ENCODE results near the gene NOS3. TPM values are rescaled to one million over a fixed set of nuclear protein-coding genes. Genes with fewer than 3 reads are reported as not detected.
"Not testable (repeated sequence)": the region's sequence is repeated elsewhere in the genome, so short reads cannot be mapped to it uniquely, and the experiment has no call there.

Gene NOS3
- total RNA-seq, 1 experiment from 2014 or later = 0.30 TPM

GRCh38 chr7:151010037-151010306 lies 19.2 kb downstream of the NOS3 start:
- peaks cover 24% of the 10 kb centered on the region for H3K4me1 Mint-ChIP-seq (ENCODE audit: insufficient read depth, unreplicated experiment)
- no peaks in the 10 kb centered on the region for H3K36me3 Mint-ChIP-seq (ENCODE audit: insufficient read depth, unreplicated experiment)
- no peak overlapping the region for H3K4me3 Mint-ChIP-seq (ENCODE audit: unreplicated experiment)
- no peaks in the 10 kb centered on the region for H3K9me3 Mint-ChIP-seq (ENCODE audit: unreplicated experiment)
- no TSS peak for BruUV-seq (replicated peaks)
- intact Hi-C loops (cut with micrococcal nuclease) = no loop called here
- ChIA-PET POLR2A (no interaction called here), CTCF (interaction anchor here (0.5 to 2.1 kb wide), 5 partner anchors 9 to 101 kb away, joined by 3 to 13 read pairs (median 3); no protein-coding TSS in a partner anchor)
- peaks cover under 1% of the 10 kb centered on the region for H3K27me3 Mint-ChIP-seq (ENCODE audit: insufficient read depth, unreplicated experiment)
- no peak for DNase-seq (ENCODE audit: unreplicated experiment)
- H3K27ac Mint-ChIP-seq (ENCODE audit: low read depth, unreplicated experiment) = no peak overlapping the region
- TF ChIP-seq CTCF (IDR thresholded peaks at IDR 0.05; ENCODE audit: unreplicated experiment) = no peak

- DNase-seq (ENCODE audit: unreplicated experiment) = no peak
- intact Hi-C loops (cut with micrococcal nuclease) = no loop called here
- Mint-ChIP-seq H3K27me3 (ENCODE audit: insufficient read depth, unreplicated experiment) (no peaks in the 10 kb centered on the region), H3K36me3 (ENCODE audit: insufficient read depth, unreplicated experiment) (no peaks in the 10 kb centered on the region), H3K4me1 (ENCODE audit: insufficient read depth, unreplicated experiment) (peaks cover 30% of the 10 kb centered on the region), H3K9me3 (ENCODE audit: unreplicated experiment) (no peaks in the 10 kb centered on the region), H3K27ac (ENCODE audit: low read depth, unreplicated experiment) (peak overlapping the region; percentile 39), H3K4me3 (ENCODE audit: unreplicated experiment) (no peak overlapping the region)
- no TSS peak for BruUV-seq (replicated peaks)
- TF ChIP-seq CTCF (IDR thresholded peaks at IDR 0.05; ENCODE audit: unreplicated experiment) = no peak
- ChIA-PET CTCF (interaction anchor here (0.5 to 2.1 kb wide), 12 partner anchors 8 to 132 kb away, joined by 3 to 13 read pairs (median 3); no protein-coding TSS in a partner anchor), POLR2A (no interaction called here)
These were observed 19.7 kb downstream of the NOS3 start for GRCh38 chr7:151010307-151011096.

- DNase-seq (ENCODE audit: unreplicated experiment) = no peak
- Mint-ChIP-seq H3K9me3 (ENCODE audit: unreplicated experiment) (no peaks in the 10 kb centered on the region), H3K36me3 (ENCODE audit: insufficient read depth, unreplicated experiment) (no peaks in the 10 kb centered on the region), H3K4me3 (ENCODE audit: unreplicated experiment) (no peak overlapping the region), H3K27me3 (ENCODE audit: insufficient read depth, unreplicated experiment) (no peaks in the 10 kb centered on the region), H3K27ac (ENCODE audit: low read depth, unreplicated experiment) (peak overlapping the region; percentile 39), H3K4me1 (ENCODE audit: insufficient read depth, unreplicated experiment) (peaks cover 32% of the 10 kb centered on the region)
- no peak for TF ChIP-seq CTCF (IDR thresholded peaks at IDR 0.05; ENCODE audit: unreplicated experiment)
- no TSS peak for BruUV-seq (replicated peaks)
- CTCF ChIA-PET = interaction anchor here (0.5 to 1.6 kb wide), 9 partner anchors 10 to 1939 kb away, joined by 3 to 9 read pairs (median 3); no protein-coding TSS in a partner anchor
- POLR2A ChIA-PET = no interaction called here
- intact Hi-C loops (cut with micrococcal nuclease) = no loop called here
These were observed 20.2 kb downstream of the NOS3 start for GRCh38 chr7:151011097-151011409.

GRCh38 chr7:151011616-151012015 lies 20.8 kb downstream of the NOS3 start:
- peaks cover 32% of the 10 kb centered on the region for H3K4me1 Mint-ChIP-seq (ENCODE audit: insufficient read depth, unreplicated experiment)
- POLR2A ChIA-PET = interaction anchor here (0.7 kb wide), 1 partner anchor 928 kb away, joined by 3 read pairs; no protein-coding TSS in a partner anchor
- DNase-seq (ENCODE audit: unreplicated experiment); H3K27me3 Mint-ChIP-seq (ENCODE audit: insufficient read depth, unreplicated experiment); intact Hi-C loops (cut with micrococcal nuclease); BruUV-seq (replicated peaks); H3K9me3 Mint-ChIP-seq (ENCODE audit: unreplicated experiment); H3K36me3 Mint-ChIP-seq (ENCODE audit: insufficient read depth, unreplicated experiment); H3K27ac Mint-ChIP-seq (ENCODE audit: low read depth, unreplicated experiment); H3K4me3 Mint-ChIP-seq (ENCODE audit: unreplicated experiment): not testable (repeated sequence)
- CTCF ChIA-PET = interaction anchor here (0.5 to 1.6 kb wide), 9 partner anchors 9 to 1940 kb away, joined by 3 to 9 read pairs (median 4); no protein-coding TSS in a partner anchor

All from MCF 10A (cell line).